ENCODE measurements around the gene TNFAIP2.

TNFAIP2 gene

GRCh38 chr14:103100281-103101121 is 22.8 kb upstream of the TNFAIP2 start:
- DNase-seq (ENCODE audit: low spot score): no peak
- TF ChIP-seq CTCF (IDR thresholded peaks at IDR 0.05): no peak
- H3K4me3 ChIP-seq: no peak overlapping the region
- H3K27ac ChIP-seq: no peak overlapping the region

- no peak for TF ChIP-seq CTCF (IDR thresholded peaks at IDR 0.05)
- DNase-seq (ENCODE audit: low spot score): no peak
- Histone ChIP-seq H3K27ac (no peak overlapping the region), H3K4me3 (no peak overlapping the region)
Observed at GRCh38 chr14:103101257-103101962, 21.9 kb upstream of the TNFAIP2 start.

GRCh38 chr14:103101963-103102688 is 21.1 kb upstream of the TNFAIP2 start:
- H3K4me3 ChIP-seq: peak overlapping the region; percentile 53
- no peak for TF ChIP-seq CTCF (IDR thresholded peaks at IDR 0.05)
- no peak overlapping the region for H3K27ac ChIP-seq
- no peak for DNase-seq (ENCODE audit: low spot score)

GRCh38 chr14:103102689-103103260 is 20.5 kb upstream of the TNFAIP2 start:
- Histone ChIP-seq H3K27ac (no peak overlapping the region), H3K4me3 (peak overlapping the region; percentile 53)
- no peak for TF ChIP-seq CTCF (IDR thresholded peaks at IDR 0.05)
- no peak for DNase-seq (ENCODE audit: low spot score)

- Histone ChIP-seq H3K4me3 (peak overlapping the region; percentile 54), H3K27ac (no peak overlapping the region)
- no peak for TF ChIP-seq CTCF (IDR thresholded peaks at IDR 0.05)
- DNase-seq (ENCODE audit: low spot score): no peak
Observed at GRCh38 chr14:103103461-103104388, 19.5 kb upstream of the TNFAIP2 start.

- H3K27ac ChIP-seq: no peak overlapping the region
- TF ChIP-seq CTCF (IDR thresholded peaks at IDR 0.05): no peak
Observed at GRCh38 chr14:103104389-103104653, 18.9 kb upstream of the TNFAIP2 start.

More at GRCh38 chr14:103104389-103104653, 18.9 kb upstream of the TNFAIP2 start:
- no peak for DNase-seq (ENCODE audit: low spot score)
- H3K4me3 ChIP-seq: peak overlapping the region; percentile 54
